PC-3 (cell line): ENCODE measurements around the gene ZFHX3. TPM values are rescaled to one million over a fixed set of nuclear protein-coding genes. Genes with fewer than 3 reads are reported as not detected.

ENCODE experiments used
- ATAC-seq: fragments of 200-7000 bp; cut with Tn5 transposase; 2 replicates; pipeline ENCODE4 v1.9.1; 2020; ENCODE audit warnings: mild to moderate bottlenecking, moderate library complexity
- BruUV-seq: library from RNA; stranded (reverse); fragments of 400-500 nt; replicated peaks from 2 replicates; lab custom pipeline; 2021; lab: Mats Ljungman, UMichigan
- CTCF ChIA-PET: fragments of 300-600 bp; sonication (Branson Sonifier 250); formaldehyde crosslinking; loops from one replicate; lab custom pipeline; 2022; ENCODE audit warnings: antibody characterized with exemption; lab: Charles Lee
- POLR2A ChIA-PET: fragments of 300-600 bp; sonication (Branson Sonifier 250); formaldehyde crosslinking; loops from one replicate; lab custom pipeline; 2022; ENCODE audit warnings: antibody characterized with exemption; ENCODE audit not compliant: unreplicated experiment; lab: Charles Lee
- DNase-seq: peaks from one replicate; pipeline ENCODE4 v3.0.0-alpha.2; 2015
- H2AFZ ChIP-seq: fragments of 300-600 bp; sonication (generic); 2 replicates; pipeline ENCODE4 v1.6.0; 2016; ENCODE audit warnings: antibody characterized with exemption, low read length
- H3F3A ChIP-seq: fragments of 300-600 bp; sonication (generic); one replicate; pipeline ENCODE4 v1.6.0; 2017; ENCODE audit warnings: antibody characterized with exemption, low read length, control low read depth, mild to moderate bottlenecking; ENCODE audit not compliant: unreplicated experiment
- H3K27ac ChIP-seq: fragments of 300-600 bp; sonication (generic); 2 replicates; pipeline ENCODE4 v1.5.1; 2016; ENCODE audit warnings: mild to moderate bottlenecking, low read length
- H3K27me3 ChIP-seq: fragments of 300-600 bp; sonication (generic); 2 replicates; pipeline ENCODE4 v1.6.1; 2016; ENCODE audit warnings: low read length, mixed read lengths
- H3K36me3 ChIP-seq: fragments of 300-600 bp; sonication (generic); 2 replicates; pipeline ENCODE4 v1.6.1; 2016; ENCODE audit warnings: low read depth, mixed run types, low read length, mixed read lengths
- H3K4me1 ChIP-seq: fragments of 300-600 bp; sonication (generic); 2 replicates; pipeline ENCODE4 v1.5.1; 2016; ENCODE audit warnings: low read length; ENCODE audit not compliant: insufficient read depth
- H3K4me2 ChIP-seq: fragments of 300-600 bp; sonication (generic); 2 replicates; pipeline ENCODE4 v1.6.0; 2016; ENCODE audit warnings: low read length
- H3K4me3 ChIP-seq: fragments of 300-600 bp; sonication (generic); 2 replicates; pipeline ENCODE4 v1.5.1; 2016; ENCODE audit warnings: mild to moderate bottlenecking, low read length, mixed read lengths
- H3K79me2 ChIP-seq: fragments of 300-600 bp; sonication (generic); 2 replicates; pipeline ENCODE4 v1.6.1; 2017; ENCODE audit warnings: low read length, mixed read lengths
- H3K9ac ChIP-seq: fragments of 300-600 bp; sonication (generic); 2 replicates; pipeline ENCODE4 v1.6.0; 2016; ENCODE audit warnings: mild to moderate bottlenecking, low read length
- H3K9me2 ChIP-seq: fragments of 300-600 bp; sonication (generic); replicated peaks from 2 replicates; pipeline ENCODE4 v1.6.1; 2016; ENCODE audit warnings: mixed run types, low read length, mixed read lengths
- H3K9me3 ChIP-seq: fragments of 300-600 bp; sonication (generic); 2 replicates; pipeline ENCODE4 v1.6.1; 2016; ENCODE audit warnings: low read length, mixed read lengths
- H4K20me1 ChIP-seq: fragments of 300-600 bp; sonication (generic); 2 replicates; pipeline ENCODE4 v1.6.1; 2016; ENCODE audit warnings: low read length, mixed read lengths
- CTCF ChIP-seq: fragments of 300-600 bp; sonication (generic); conservative IDR thresholded peaks from 2 replicates; pipeline ENCODE4 v1.5.1; 2017; ENCODE audit warnings: antibody characterized with exemption, low read depth, mild to moderate bottlenecking, low read length
- EZH2 ChIP-seq: fragments of 300-600 bp; sonication (generic); IDR thresholded peaks from one replicate; pipeline ENCODE4 v1.6.1; 2017; ENCODE audit warnings: antibody characterized with exemption, mild to moderate bottlenecking, low read length; ENCODE audit not compliant: unreplicated experiment
- EZH2phosphoT487 ChIP-seq: fragments of 300-600 bp; sonication (generic); IDR thresholded peaks from 2 replicates; pipeline ENCODE4 v1.6.1; 2018; ENCODE audit warnings: mild to moderate bottlenecking, antibody characterized with exemption, low read length, borderline replicate concordance
- intact Hi-C: fragments of 100-400 bp; cut with micrococcal nuclease; formaldehyde crosslinking; loops from 2 replicates; pipeline ENCODE4 v1.9.0; 2023
- total RNA-seq: library from RNA; depleted of rRNA; stranded (reverse); fragments of >200 nt; gene quantifications from 2 replicates; pipeline ENCODE4 v1.2.3, GENCODE V29; 2014

ZFHX3 gene
- total RNA-seq, 1 experiment from 2014 or later = 3.5 TPM

DNA sequence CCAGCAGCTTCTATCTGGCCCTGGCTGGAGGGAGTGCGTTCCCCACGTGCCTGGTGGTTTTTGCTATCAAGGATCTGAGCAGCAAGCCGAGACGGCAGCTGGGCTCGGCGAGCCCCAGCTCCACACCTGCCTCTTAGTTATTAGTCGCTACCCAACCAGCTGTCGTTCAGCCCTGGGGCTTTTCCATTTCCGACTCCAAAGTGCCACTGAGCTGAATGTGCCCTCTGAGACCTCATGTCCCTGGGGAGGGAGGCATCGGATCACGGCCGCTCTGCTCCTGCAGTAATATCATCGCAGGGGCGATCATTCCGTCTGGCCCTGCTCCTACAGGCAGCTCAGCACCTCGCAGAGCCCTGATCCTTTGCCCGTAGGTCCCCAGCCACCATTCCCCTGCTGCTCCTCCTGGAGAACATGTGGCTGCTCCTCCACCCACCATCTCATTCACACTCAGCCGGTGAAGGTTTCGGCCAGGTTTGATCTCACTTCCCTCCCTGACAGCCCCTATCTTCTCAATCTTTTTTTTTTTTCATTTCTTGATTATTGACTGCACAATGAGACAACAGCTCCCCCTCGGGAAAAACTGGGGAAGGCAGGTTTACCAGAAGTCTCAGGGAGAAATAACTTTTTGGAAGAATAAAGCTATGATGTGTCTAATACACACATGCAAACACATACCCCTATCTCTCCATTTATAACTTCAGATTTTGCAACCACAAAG is 86.7 kb downstream of the ZFHX3 start:
- H3K9ac ChIP-seq = no peak overlapping the region
- no TSS peak for BruUV-seq
- H4K20me1 ChIP-seq = no peaks in the 10 kb centered on the region
- no peak overlapping the region for H2AFZ ChIP-seq
- H3K27me3 ChIP-seq = no peaks in the 10 kb centered on the region
- intact Hi-C loops = no loop called here
- H3K4me2 ChIP-seq = no peak overlapping the region
- peaks cover 6% of the 10 kb centered on the region; the same call in 1 of the 2 replicates for H3K36me3 ChIP-seq
- ChIA-PET POLR2A (no interaction called here), CTCF (interaction anchor here (0.6 kb wide), 2 partner anchors 137 to 513 kb away, joined by 3 to 4 read pairs; no protein-coding TSS in a partner anchor)
- DNase-seq = peak; percentile 25
- H3K9me2 ChIP-seq = no peaks in the 10 kb centered on the region
- no peaks in the 10 kb centered on the region for H3K9me3 ChIP-seq
- no peak overlapping the region for H3K4me3 ChIP-seq
- H3K4me1 ChIP-seq = no peaks in the 10 kb centered on the region
- ATAC-seq = no peak
- no peaks in the 10 kb centered on the region for H3F3A ChIP-seq
- no peaks in the 10 kb centered on the region for H3K79me2 ChIP-seq
- TF ChIP-seq EZH2 (no peak), EZH2phosphoT487 (no peak), CTCF (peak; percentile 59)
- H3K27ac ChIP-seq = no peak overlapping the region

DNA sequence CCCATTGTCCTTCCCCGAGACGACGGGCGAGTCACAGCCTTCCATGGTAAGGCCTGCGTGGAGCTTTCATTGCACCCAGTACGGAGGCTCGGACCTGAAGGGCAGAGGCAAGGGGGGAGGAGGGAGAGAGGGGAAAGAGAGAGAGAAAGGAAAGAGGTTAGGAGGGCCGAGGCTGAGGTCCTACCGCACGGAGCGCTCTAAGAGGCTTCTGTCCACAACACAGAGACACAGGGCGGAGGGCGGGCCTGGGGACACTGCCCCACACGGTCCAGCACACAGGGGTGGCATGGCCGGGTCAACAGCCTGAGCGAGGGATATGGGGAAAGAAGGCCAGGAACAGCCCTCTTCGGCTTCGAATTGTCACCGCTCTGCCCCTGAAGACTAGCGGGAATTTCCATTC is 87.8 kb downstream of the ZFHX3 start:
- intact Hi-C loops = no loop called here
- Histone ChIP-seq H3K36me3 (peaks cover 6% of the 10 kb centered on the region; the same call in 1 of the 2 replicates), H3F3A (no peaks in the 10 kb centered on the region), H3K27ac (no peak overlapping the region), H3K4me1 (no peaks in the 10 kb centered on the region), H3K79me2 (no peaks in the 10 kb centered on the region), H4K20me1 (no peaks in the 10 kb centered on the region), H3K9ac (no peak overlapping the region), H3K9me3 (no peaks in the 10 kb centered on the region), H3K9me2 (no peaks in the 10 kb centered on the region), H2AFZ (no peak overlapping the region), H3K4me2 (no peak overlapping the region), H3K4me3 (no peak overlapping the region), H3K27me3 (no peaks in the 10 kb centered on the region)
- ChIA-PET CTCF (no interaction called here), POLR2A (no interaction called here)
- no peak for TF ChIP-seq EZH2
- BruUV-seq = no TSS peak
- DNase-seq (no peak), ATAC-seq (no peak)

DNA sequence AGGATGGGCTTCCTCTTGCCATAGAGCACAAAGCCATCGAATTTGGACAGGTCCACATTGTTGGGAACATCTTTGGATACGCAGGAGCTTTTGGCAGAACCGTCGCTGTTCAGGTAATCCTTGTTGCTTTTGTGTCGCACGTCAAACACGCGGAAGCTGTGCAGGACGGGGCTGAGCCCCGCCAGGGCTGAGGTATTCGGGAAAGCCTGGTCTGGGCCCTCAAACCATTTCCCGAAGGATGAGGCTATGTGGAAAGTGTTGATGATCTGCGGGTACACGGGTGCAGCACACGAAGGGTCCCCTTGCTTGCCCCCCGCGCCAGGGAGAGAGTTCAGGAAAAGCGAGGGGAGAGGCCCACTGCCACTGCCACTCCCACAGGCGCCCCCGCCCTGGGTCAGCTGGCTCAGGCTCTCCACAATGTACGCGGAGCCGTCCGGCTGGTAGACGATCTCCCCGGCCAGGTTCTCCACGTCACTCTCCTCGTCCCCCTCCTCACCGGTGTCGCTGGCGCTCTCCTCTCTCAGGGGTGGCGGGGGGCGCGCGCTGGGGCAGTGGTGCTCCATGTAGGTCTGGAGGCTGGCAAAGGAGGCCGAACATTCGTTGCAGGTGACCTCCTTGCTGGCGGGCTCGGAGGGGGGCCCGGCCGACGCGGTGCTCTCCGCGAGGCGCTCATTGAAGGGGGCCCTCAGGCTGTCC is 88.5 kb downstream of the ZFHX3 start:
- intact Hi-C loops = no loop called here
- H3K4me1 ChIP-seq = no peaks in the 10 kb centered on the region
- BruUV-seq = no TSS peak
- H3K27ac ChIP-seq = no peak overlapping the region
- no peak for TF ChIP-seq CTCF
- no peak for TF ChIP-seq EZH2
- no peak for TF ChIP-seq EZH2phosphoT487
- H3K9me2 ChIP-seq = no peaks in the 10 kb centered on the region
- no peaks in the 10 kb centered on the region for H3F3A ChIP-seq
- H3K9ac ChIP-seq = no peak overlapping the region
- POLR2A ChIA-PET = no interaction called here
- H3K9me3 ChIP-seq = no peaks in the 10 kb centered on the region
- H3K36me3 ChIP-seq = peaks cover 6% of the 10 kb centered on the region; the same call in 1 of the 2 replicates
- DNase-seq (no peak), ATAC-seq (no peak)
- no peaks in the 10 kb centered on the region for H4K20me1 ChIP-seq
- H3K27me3 ChIP-seq = no peaks in the 10 kb centered on the region
- H2AFZ ChIP-seq = no peak overlapping the region
- no peak overlapping the region for H3K4me3 ChIP-seq
- no peak overlapping the region for H3K4me2 ChIP-seq
- CTCF ChIA-PET = no interaction called here
- H3K79me2 ChIP-seq = no peaks in the 10 kb centered on the region
